Spleen (tissue), 11 donors: ENCODE measurements around the gene OSER1. TPM values are rescaled to one million over a fixed set of nuclear protein-coding genes. Genes with fewer than 3 reads are reported as not detected.

Source experiments
- DNase-seq: peaks from one replicate; pipeline ENCODE4 v3.0.0-alpha.2; 2020
- H3K27ac ChIP-seq, 8 donors: fragments of 200-600 bp; sonication (generic) in 7 of 8; 1 replicate in 4 of 8; 2 replicates in 4 of 8; pipeline versions ENCODE4 v1.5.0 to v1.8.0; 2016 to 2021; ENCODE audit warnings: inconsistent platforms in 4 of 8, mild to moderate bottlenecking in 4 of 8, moderate library complexity in 1 of 8
- H3K27me3 ChIP-seq, 7 donors: fragments of 200-600 bp; sonication (generic) in 6 of 7; replicated peaks in 1 of 7; 1 replicate in 4 of 7; 2 replicates in 3 of 7; pipeline versions ENCODE4 v1.5.0 to v1.8.0; 2016 to 2021; ENCODE audit warnings: inconsistent platforms in 3 of 7, mild to moderate bottlenecking in 1 of 7
- H3K36me3 ChIP-seq, 6 donors: fragments of 200-600 bp; sonication (generic) in 5 of 6; 1 replicate in 4 of 6; 2 replicates in 2 of 6; pipeline versions ENCODE4 v1.5.0 to v1.8.0; 2016 to 2021; ENCODE audit warnings: inconsistent platforms in 2 of 6
- H3K4me1 ChIP-seq, 6 donors: fragments of 200-600 bp; sonication (generic) in 5 of 6; 1 replicate in 3 of 6; 2 replicates in 3 of 6; pipeline versions ENCODE4 v1.5.0 to v1.8.0; 2016 to 2021; ENCODE audit warnings: inconsistent platforms in 3 of 6
- H3K4me3 ChIP-seq, 8 donors: fragments of 200-600 bp; sonication (generic) in 7 of 8; 1 replicate in 4 of 8; 2 replicates in 4 of 8; pipeline versions ENCODE4 v1.5.0 to v1.8.0; 2016 to 2021; ENCODE audit warnings: inconsistent platforms in 4 of 8, mild to moderate bottlenecking in 4 of 8, moderate library complexity in 2 of 8
- H3K9me3 ChIP-seq, 8 donors: fragments of 200-600 bp; sonication (generic) in 7 of 8; 1 replicate in 4 of 8; 2 replicates in 4 of 8; pipeline versions ENCODE4 v1.5.0 to v1.8.0; 2016 to 2021; ENCODE audit warnings: inconsistent platforms in 4 of 8
- CTCF ChIP-seq, 11 experiments: fragments of 200-600 bp in 7 of 11; fragments of 450-650 bp in 4 of 11; sonication (generic) in 4 of 11; IDR thresholded peaks in 8 of 11; conservative IDR thresholded peaks in 3 of 11; 1 replicate in 7 of 11; 2 replicates in 4 of 11; pipeline versions ENCODE4 v1.4.0 to v1.8.0; 2016 to 2021; ENCODE audit warnings: antibody characterized with exemption in 11 of 11, inconsistent platforms in 4 of 11, mild to moderate bottlenecking in 1 of 11
- POLR2A ChIP-seq, 3 donors: fragments of 450-650 bp; IDR thresholded peaks; one replicate each; pipeline ENCODE4 v1.5.1; 2017; ENCODE audit warnings: antibody characterized with exemption in 3 of 3, mild to moderate bottlenecking in 1 of 3
- POLR2AphosphoS5 ChIP-seq, 3 donors: sonication (generic); formaldehyde crosslinking; IDR thresholded peaks; one replicate each; pipeline ENCODE4 v1.5.1; 2017; ENCODE audit warnings: antibody characterized with exemption in 3 of 3
- WGBS, 5 donors: extraction: QIAGEN DNeasy Blood & Tissue Kit in 3 of 5; methylation state at CpG; one replicate each; pipeline versions ENCODE4 v1.1.5 to v1.1.7; 2013 to 2018; 5-methylcytosine and 5-hydroxymethylcytosine counted together
- intact Hi-C: fragments of 100-400 bp; cut with DNase I; formaldehyde crosslinking; loops from one replicate; pipeline ENCODE4 v1.15.0; 2023; ENCODE audit warnings: low total_unique reads
- polyA plus RNA-seq, 3 donors: library from polyadenylated mRNA; stranded (reverse); fragments of 200-250 nt; gene quantifications; one replicate each; pipeline ENCODE4 v1.2.1, GENCODE V29; 2013
- total RNA-seq, 7 donors: library from RNA; depleted of rRNA in 3 of 7; stranded (reverse); fragments of >200 nt in 3 of 7; fragmentation: NEBNext Ultra II Directional in 4 of 7; extraction: Animal tissue kit (Norgen Biotek cat#: 25700) in 4 of 7; gene quantifications; one replicate each; pipeline versions ENCODE4 v1.1.0 to v1.2.1, GENCODE V29; 2016 to 2021
- donor health status: healthy with polysubstance abuse.
- donor health status: DM: no; HTN: no; CAD: no; lungs with moderate emphysema.
- donor health status: DM: no; HTN: no; CAD: no.
- donor health status: Bipolar disorder and iron deficiency.
- donor health status: healthy.
- donor health status: DM: no; HTN: no; CAD: no.
- donor health status: DM: yes; HTN: yes; CAD: no.

OSER1 gene
- total and polyA plus RNA-seq, 10 donors = 28.5 to 47.0 (median 38.2) TPM

- Histone ChIP-seq H3K4me3 (no peak overlapping the region), H3K27me3 (no peaks in the 10 kb centered on the region), H3K4me1 (peaks cover 0 to 15% (median 4%) of the 10 kb centered on the region in 6 donors), H3K27ac (no peak overlapping the region), H3K36me3 (peaks cover 0 to 5% (median 0%) of the 10 kb centered on the region in 6 donors), H3K9me3 (no peaks in the 10 kb centered on the region)
- WGBS, 5 donors = 75 to 91% (median 84%) methylated on average over 5 of the region's 5 CpGs
- TF ChIP-seq POLR2A (IDR thresholded peaks at IDR 0.05) (no peak), CTCF (IDR thresholded peaks at IDR 0.05 in 8 of 11, conservative IDR thresholded peaks at IDR 0.05 in 3 of 11) (no peak), POLR2AphosphoS5 (IDR thresholded peaks at IDR 0.05) (no peak)
- intact Hi-C loops = no loop called here
- no peak for DNase-seq
These were observed 13.2 kb upstream of the OSER1 start for GRCh38 chr20:44223721-44224120.

- 77 to 87% (median 81%) methylated on average over 7 of the region's 7 CpGs for WGBS, 5 donors
- Histone ChIP-seq H3K27ac (no peak overlapping the region), H3K4me3 (no peak overlapping the region), H3K27me3 (no peaks in the 10 kb centered on the region), H3K4me1 (peaks cover 6 to 24% (median 13%) of the 10 kb centered on the region in 6 donors), H3K9me3 (no peaks in the 10 kb centered on the region), H3K36me3 (peaks cover 0 to 5% (median 0%) of the 10 kb centered on the region in 6 donors)
- DNase-seq = no peak
- TF ChIP-seq POLR2AphosphoS5 (IDR thresholded peaks at IDR 0.05) (no peak), CTCF (IDR thresholded peaks at IDR 0.05 in 8 of 11, conservative IDR thresholded peaks at IDR 0.05 in 3 of 11) (no peak), POLR2A (IDR thresholded peaks at IDR 0.05) (no peak)
- intact Hi-C loops = no loop called here
These were observed 12.2 kb upstream of the OSER1 start for GRCh38 chr20:44222633-44223368.

GRCh38 chr20:44222027-44222426 is 11.5 kb upstream of the OSER1 start:
- no peak for DNase-seq
- 92 to 97% (median 95%) methylated on average over 5 of the region's 5 CpGs for WGBS, 5 donors
- no peak for TF ChIP-seq CTCF (IDR thresholded peaks at IDR 0.05 in 8 of 11, conservative IDR thresholded peaks at IDR 0.05 in 3 of 11)
- no peak for TF ChIP-seq POLR2A (IDR thresholded peaks at IDR 0.05)
- no peak for TF ChIP-seq POLR2AphosphoS5 (IDR thresholded peaks at IDR 0.05)
- Histone ChIP-seq H3K27ac (no peak overlapping the region), H3K4me3 (no peak overlapping the region), H3K4me1 (peaks cover 8 to 32% (median 21%) of the 10 kb centered on the region in 6 donors), H3K27me3 (no peaks in the 10 kb centered on the region), H3K9me3 (no peaks in the 10 kb centered on the region), H3K36me3 (peaks cover 0 to 5% (median 0%) of the 10 kb centered on the region in 6 donors)
- intact Hi-C loops = no loop called here

- H3K9me3 ChIP-seq = no peaks in the 10 kb centered on the region
- no peak overlapping the region for H3K4me3 ChIP-seq
- H3K36me3 ChIP-seq = peaks cover 0 to 10% (median 0%) of the 10 kb centered on the region in 6 donors
- no peak for DNase-seq
- H3K4me1 ChIP-seq = peaks cover 8 to 36% (median 23%) of the 10 kb centered on the region in 6 donors
- no peak overlapping the region for H3K27ac ChIP-seq
- TF ChIP-seq POLR2AphosphoS5 (IDR thresholded peaks at IDR 0.05) (no peak), CTCF (IDR thresholded peaks at IDR 0.05 in 8 of 11, conservative IDR thresholded peaks at IDR 0.05 in 3 of 11) (no peak), POLR2A (IDR thresholded peaks at IDR 0.05) (no peak)
- H3K27me3 ChIP-seq = no peaks in the 10 kb centered on the region
- intact Hi-C loops = no loop called here
- 84 to 92% (median 88%) methylated on average over 3 of the region's 3 CpGs for WGBS, 5 donors
These were observed 10.9 kb upstream of the OSER1 start for GRCh38 chr20:44221368-44221954.
